Vagina (tissue), 2 donors: ENCODE measurements around the gene CTDSPL. TPM values are rescaled to one million over a fixed set of nuclear protein-coding genes. Genes with fewer than 3 reads are reported as not detected.
A peak's percentile ranks its signal among the peaks of the same experiment; 100 is the strongest.

ENCODE experiments used
- DNase-seq, 2 donors: peaks; one replicate each; pipeline ENCODE4 v3.0.0-alpha.2; 2017; ENCODE audit errors: extremely low spot score in 2 of 2
- H3K27ac ChIP-seq: fragments of 200-600 bp; sonication (generic); one replicate; pipeline ENCODE4 v1.5.1; 2019
- H3K27me3 ChIP-seq: fragments of 200-600 bp; sonication (generic); one replicate; pipeline ENCODE4 v1.5.1; 2019
- H3K36me3 ChIP-seq, 2 donors: fragments of 200-600 bp; sonication (generic); one replicate each; pipeline ENCODE4 v1.5.1; 2017 to 2019
- H3K4me1 ChIP-seq: fragments of 200-600 bp; sonication (generic); one replicate; pipeline ENCODE4 v1.5.1; 2019
- H3K4me3 ChIP-seq, 2 donors: fragments of 200-600 bp; sonication (generic); 1 replicate in 1 of 2; 2 replicates in 1 of 2; pipeline ENCODE4 v1.5.1; 2016 to 2019
- H3K9me3 ChIP-seq: fragments of 200-600 bp; sonication (generic); one replicate; pipeline ENCODE4 v1.5.1; 2019
- POLR2A ChIP-seq, 2 donors: fragments of 450-650 bp; IDR thresholded peaks; one replicate each; pipeline ENCODE4 v1.6.1; 2017; ENCODE audit warnings: antibody characterized with exemption in 2 of 2, mild to moderate bottlenecking in 2 of 2, moderate library complexity in 2 of 2
- POLR2AphosphoS5 ChIP-seq, 2 donors: sonication (generic); formaldehyde crosslinking; IDR thresholded peaks; one replicate each; pipeline ENCODE4 v1.9.0; 2017; ENCODE audit warnings: antibody characterized with exemption in 2 of 2, mild to moderate bottlenecking in 2 of 2, low read depth in 1 of 2; ENCODE audit not compliant: insufficient read depth in 1 of 2
- intact Hi-C: fragments of 100-400 bp; cut with DNase I; formaldehyde crosslinking; loops from one replicate; pipeline ENCODE4 v1.15.1; 2023
- total RNA-seq: library from RNA; depleted of rRNA; stranded (reverse); fragments of >200 nt; gene quantifications from one replicate; pipeline ENCODE4 v1.2.3, GENCODE V29; 2016
- TF ChIP-seq, protein P1 (sequence below), 3 experiments: fragments of 450-650 bp in 2 of 3; fragments of 200-600 bp in 1 of 3; sonication (generic) in 1 of 3; IDR thresholded peaks; one replicate each; pipeline ENCODE4 v1.5.1; 2017 to 2019; ENCODE audit warnings: antibody characterized with exemption in 3 of 3, mild to moderate bottlenecking in 2 of 3, moderate library complexity in 2 of 3

Gene CTDSPL
- total RNA-seq, 1 donor from 2014 or later, result 28.0 TPM

DNA sequence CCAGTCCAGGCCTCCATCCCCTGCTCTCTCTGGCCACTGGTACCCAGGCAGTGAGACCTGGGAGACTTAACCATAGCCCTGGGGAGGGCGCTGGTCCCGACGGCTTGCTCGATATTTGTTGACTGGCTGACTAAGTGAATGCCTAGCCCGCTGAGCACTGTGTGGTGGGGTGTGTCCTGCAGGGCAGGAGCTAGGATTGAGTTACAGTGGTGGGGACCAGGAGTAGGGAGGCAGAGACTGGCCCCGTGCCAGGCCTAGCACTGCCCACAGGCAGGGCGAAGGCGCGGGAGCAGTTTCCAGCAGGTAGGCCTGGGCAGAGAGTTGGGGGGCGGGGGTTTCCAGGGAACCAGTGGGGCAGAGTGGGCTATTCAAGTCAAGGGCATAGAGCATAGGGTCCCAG lies 128.8 kb downstream of the CTDSPL start, which contains the start of gene VILL:
VILL (plus strand) TSS at position 260 of the 400 bp plus-strand sequence. CDS start 2,887 bp downstream, outside the sequence.
- DNase-seq, result no peak

DNA sequence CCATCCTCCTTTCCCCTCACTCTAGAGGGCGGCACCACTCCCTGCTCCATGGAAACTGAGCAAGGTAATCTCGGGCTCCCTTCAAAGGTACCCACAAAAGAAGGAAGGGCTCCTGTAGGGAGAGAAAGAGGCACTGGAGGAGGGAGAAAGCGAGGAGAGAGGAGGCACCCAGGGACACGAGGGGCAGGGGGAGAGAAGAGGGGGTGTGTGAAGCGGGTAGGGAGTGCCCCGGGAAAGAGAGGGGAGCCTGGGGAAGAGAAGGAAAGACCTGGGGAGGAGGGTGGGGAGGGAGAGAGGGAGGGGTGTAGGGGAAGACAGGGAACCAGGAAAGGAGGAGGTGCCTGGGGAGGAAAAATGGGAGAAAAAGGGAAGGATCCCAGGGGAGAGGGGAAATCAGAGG lies 129.4 kb downstream of the CTDSPL start:
- H3K27me3 ChIP-seq, result no peaks in the 10 kb centered on the region
- peaks cover 17% of the 10 kb centered on the region for H3K4me1 ChIP-seq
- H3K4me3 ChIP-seq, result no peak overlapping the region
- H3K9me3 ChIP-seq, result no peaks in the 10 kb centered on the region
- TF ChIP-seq POLR2A (IDR thresholded peaks at IDR 0.05) (no peak), POLR2AphosphoS5 (IDR thresholded peaks at IDR 0.05; ENCODE audit: insufficient read depth in 1 of 2, low read depth in 1 of 2) (no peak)
- TF ChIP-seq, protein P1, sequence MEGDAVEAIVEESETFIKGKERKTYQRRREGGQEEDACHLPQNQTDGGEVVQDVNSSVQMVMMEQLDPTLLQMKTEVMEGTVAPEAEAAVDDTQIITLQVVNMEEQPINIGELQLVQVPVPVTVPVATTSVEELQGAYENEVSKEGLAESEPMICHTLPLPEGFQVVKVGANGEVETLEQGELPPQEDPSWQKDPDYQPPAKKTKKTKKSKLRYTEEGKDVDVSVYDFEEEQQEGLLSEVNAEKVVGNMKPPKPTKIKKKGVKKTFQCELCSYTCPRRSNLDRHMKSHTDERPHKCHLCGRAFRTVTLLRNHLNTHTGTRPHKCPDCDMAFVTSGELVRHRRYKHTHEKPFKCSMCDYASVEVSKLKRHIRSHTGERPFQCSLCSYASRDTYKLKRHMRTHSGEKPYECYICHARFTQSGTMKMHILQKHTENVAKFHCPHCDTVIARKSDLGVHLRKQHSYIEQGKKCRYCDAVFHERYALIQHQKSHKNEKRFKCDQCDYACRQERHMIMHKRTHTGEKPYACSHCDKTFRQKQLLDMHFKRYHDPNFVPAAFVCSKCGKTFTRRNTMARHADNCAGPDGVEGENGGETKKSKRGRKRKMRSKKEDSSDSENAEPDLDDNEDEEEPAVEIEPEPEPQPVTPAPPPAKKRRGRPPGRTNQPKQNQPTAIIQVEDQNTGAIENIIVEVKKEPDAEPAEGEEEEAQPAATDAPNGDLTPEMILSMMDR (IDR thresholded peaks at IDR 0.05), result no peak
- intact Hi-C loops, result no loop called here
- no peaks in the 10 kb centered on the region for H3K36me3 ChIP-seq
- H3K27ac ChIP-seq, result no peak overlapping the region
- no peak for DNase-seq

More for the DNA sequence above, 128.8 kb downstream of the CTDSPL start, which contains the start of gene VILL:
- H3K4me1 ChIP-seq, result peaks cover 17% of the 10 kb centered on the region
- H3K36me3 ChIP-seq, result no peaks in the 10 kb centered on the region
- H3K27me3 ChIP-seq, result no peaks in the 10 kb centered on the region
- no peak within 1 kb of the TSS for H3K27ac ChIP-seq
- intact Hi-C loops, result no loop called here
- no peaks in the 10 kb centered on the region for H3K9me3 ChIP-seq
- TF ChIP-seq, protein P1 (IDR thresholded peaks at IDR 0.05), result no peak
- TF ChIP-seq POLR2AphosphoS5 (IDR thresholded peaks at IDR 0.05; ENCODE audit: insufficient read depth in 1 of 2, low read depth in 1 of 2) (no peak), POLR2A (IDR thresholded peaks at IDR 0.05) (no peak)
- H3K4me3 ChIP-seq, result no peak within 1 kb of the TSS

DNA sequence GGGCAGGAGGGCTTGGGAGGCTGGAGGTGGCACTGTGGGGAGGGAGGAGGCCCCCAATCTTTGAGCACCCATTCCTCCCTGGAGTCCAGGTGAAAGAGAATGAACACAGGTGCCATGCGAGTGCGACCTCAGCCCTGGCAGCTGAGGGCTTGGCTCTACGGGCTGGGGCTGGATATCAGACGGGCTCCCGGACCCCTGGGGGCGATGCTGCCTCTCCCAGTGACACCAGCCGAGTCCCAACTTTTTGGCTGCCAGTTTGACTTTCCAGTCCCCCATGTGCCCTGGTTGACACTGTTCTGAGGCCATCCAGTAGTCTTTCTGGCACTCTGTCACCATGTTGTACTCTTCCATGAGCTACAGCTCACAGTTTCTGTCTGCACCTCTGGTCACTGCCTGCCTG lies 130.1 kb downstream of the CTDSPL start:
- Histone ChIP-seq H3K27me3 (no peaks in the 10 kb centered on the region), H3K36me3 (no peaks in the 10 kb centered on the region), H3K4me1 (peaks cover 20% of the 10 kb centered on the region), H3K9me3 (no peaks in the 10 kb centered on the region), H3K27ac (no peak overlapping the region), H3K4me3 (no peak overlapping the region)
- DNase-seq, result no peak
- TF ChIP-seq POLR2A (IDR thresholded peaks at IDR 0.05), result no peak
- TF ChIP-seq POLR2AphosphoS5 (IDR thresholded peaks at IDR 0.05; ENCODE audit: insufficient read depth in 1 of 2, low read depth in 1 of 2), result no peak
- TF ChIP-seq, protein P1 (IDR thresholded peaks at IDR 0.05), result no peak
- intact Hi-C loops, result no loop called here

DNA sequence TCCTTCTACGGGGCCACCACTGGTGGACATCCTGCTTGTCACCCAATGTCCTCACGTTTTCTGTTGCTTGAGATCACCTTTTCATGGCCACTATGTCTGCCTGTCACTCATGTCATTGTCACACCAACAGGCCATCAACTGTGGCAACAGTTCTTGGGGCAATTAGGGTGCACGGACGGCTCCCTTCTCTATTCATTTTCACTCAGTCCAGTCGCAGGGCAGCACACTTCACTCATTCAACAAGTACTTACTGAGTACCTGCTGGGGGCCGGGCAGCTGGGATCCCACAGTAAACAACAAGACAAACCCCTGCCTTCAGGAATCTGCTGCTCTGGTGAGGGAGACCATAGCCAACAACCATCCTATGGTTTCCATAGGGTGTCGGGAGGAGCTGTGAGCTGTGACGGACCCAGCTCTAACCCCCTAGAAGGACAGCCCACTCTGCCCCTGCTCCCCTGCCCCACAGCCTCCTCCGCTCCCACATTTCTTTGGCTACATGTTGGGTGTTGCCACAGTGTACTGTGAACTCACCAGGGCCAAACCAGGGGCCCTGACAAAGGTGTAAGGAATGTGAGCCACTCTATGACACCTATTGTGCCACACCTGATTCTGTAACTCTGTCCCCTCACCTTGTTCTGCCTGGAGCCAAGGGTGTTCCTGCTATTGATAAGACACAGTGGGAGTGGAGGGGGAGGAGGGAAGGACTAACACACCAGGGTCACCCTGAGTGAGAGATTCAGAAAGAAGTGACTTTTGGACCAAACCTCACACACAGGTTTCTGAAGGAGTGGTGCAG lies 130.8 kb downstream of the CTDSPL start:
- Histone ChIP-seq H3K36me3 (no peaks in the 10 kb centered on the region), H3K27me3 (no peaks in the 10 kb centered on the region), H3K27ac (no peak overlapping the region), H3K9me3 (no peaks in the 10 kb centered on the region), H3K4me3 (no peak overlapping the region), H3K4me1 (peaks cover 26% of the 10 kb centered on the region)
- DNase-seq, result no peak
- TF ChIP-seq POLR2A (IDR thresholded peaks at IDR 0.05) (no peak), POLR2AphosphoS5 (IDR thresholded peaks at IDR 0.05; ENCODE audit: insufficient read depth in 1 of 2, low read depth in 1 of 2) (no peak)
- TF ChIP-seq, protein P1 (IDR thresholded peaks at IDR 0.05), result no peak
- intact Hi-C loops, result no loop called here

DNA sequence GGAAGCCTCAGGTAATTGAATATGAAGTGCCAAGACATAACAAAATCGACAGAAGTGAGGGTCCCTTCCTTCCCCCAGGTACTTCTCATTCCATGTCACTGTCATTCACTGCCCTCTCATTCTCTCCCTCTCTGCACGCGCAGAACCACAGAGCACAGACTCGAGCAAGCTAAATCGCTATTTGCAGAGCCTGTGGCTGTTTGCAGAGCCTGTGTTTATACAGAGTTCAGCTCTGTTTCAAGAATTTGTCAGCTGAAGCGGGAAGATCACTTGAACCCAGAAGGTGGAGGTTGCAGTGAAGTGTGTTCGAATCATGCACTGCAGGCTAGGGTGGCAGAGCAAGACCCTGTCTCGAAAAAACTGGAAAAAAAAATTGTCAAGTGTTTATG lies 131.4 kb downstream of the CTDSPL start:
- TF ChIP-seq POLR2A (IDR thresholded peaks at IDR 0.05), result no peak
- TF ChIP-seq, protein P1 (IDR thresholded peaks at IDR 0.05), result no peak
- TF ChIP-seq POLR2AphosphoS5 (IDR thresholded peaks at IDR 0.05; ENCODE audit: insufficient read depth in 1 of 2, low read depth in 1 of 2), result no peak
- H3K9me3 ChIP-seq, result no peaks in the 10 kb centered on the region
- no peak overlapping the region for H3K27ac ChIP-seq
- intact Hi-C loops, result no loop called here
- H3K36me3 ChIP-seq, result no peaks in the 10 kb centered on the region
- H3K4me1 ChIP-seq, result peaks cover 32% of the 10 kb centered on the region
- DNase-seq, result no peak
- peak overlapping the region in 1 of 2 donors; percentile 69 for H3K4me3 ChIP-seq
- no peaks in the 10 kb centered on the region for H3K27me3 ChIP-seq
